ENCODE results near the gene CFAP73.
A peak's percentile ranks its signal among the peaks of the same experiment; 100 is the strongest.
"Not testable (repeated sequence)": the region's sequence is repeated elsewhere in the genome, so short reads cannot be mapped to it uniquely, and the experiment has no call there.

CFAP73 gene

DNA sequence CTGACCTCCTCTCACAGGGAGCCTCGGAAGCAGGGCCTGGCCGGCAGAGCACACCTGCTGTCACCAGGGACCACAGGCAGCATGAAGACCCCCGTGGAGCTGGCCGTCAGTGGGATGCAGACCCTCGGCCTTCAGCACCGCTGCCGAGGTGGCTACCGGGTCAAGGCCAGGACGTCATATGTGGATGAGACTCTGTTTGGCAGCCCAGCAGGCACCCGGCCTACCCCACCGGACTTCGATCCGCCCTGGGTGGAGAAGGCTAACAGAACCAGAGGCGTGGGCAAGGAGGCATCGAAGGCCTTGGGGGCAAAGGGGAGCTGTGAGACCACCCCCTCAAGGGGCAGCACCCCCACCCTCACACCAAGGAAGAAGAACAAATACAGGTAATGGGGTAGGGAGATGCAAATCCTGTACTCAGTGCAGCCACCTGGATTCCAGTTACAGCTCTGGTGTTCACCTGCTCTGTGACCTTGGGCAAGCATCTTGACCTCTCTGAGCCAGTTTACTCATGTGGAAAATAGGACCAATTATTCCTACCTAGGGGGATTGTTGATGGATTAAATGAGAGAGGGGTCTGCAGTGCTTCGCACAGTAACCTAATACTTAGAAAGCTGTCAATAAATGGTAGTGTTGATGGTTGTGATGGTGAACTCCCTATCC, 37.3 kb downstream of the CFAP73 start:
- no peak for DNase-seq (ENCODE audit: low read depth in 1 of 2, low spot score in 1 of 2)

DNA sequence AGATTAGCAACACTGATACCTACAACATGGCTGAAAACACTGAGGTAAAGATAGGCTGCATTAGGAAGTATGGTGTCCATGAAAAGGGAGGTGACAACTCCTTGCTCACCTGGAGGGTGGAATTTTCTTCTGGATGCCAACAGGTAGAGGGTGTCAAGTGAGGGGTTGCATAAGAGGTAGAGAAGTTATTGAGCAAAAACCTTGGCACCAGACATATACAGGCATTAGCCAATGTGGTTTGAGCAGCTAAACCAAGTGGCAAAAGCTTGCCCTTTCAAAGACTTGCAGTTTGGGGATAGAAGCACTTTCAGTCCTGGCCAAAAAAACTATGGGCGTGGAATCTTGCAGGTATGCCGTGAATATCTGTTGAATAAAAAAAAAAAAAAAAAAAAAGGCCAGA, 39.8 kb downstream of the CFAP73 start:
- DNase-seq (ENCODE audit: low read depth in 1 of 2, low spot score in 1 of 2): no peak

DNA sequence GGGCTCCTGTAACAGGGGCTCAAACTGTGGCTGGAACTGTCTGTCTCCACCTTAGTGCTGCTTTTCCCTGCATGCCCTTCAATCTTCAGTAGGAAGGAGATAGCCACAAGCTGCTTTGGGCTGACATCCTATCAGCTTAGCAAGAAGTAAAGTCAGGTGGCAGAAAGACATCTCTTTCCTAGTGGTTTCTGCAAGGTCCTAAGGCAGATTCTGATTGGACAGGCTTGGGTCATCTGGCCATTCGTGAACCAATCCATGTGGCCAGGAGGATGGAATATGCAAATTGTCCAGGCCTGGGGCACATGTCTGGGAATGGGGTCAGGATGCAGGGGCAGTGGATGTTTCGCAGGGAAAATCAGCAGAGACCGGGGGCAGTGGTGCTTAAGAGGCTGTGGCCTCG, 41.2 kb downstream of the CFAP73 start:
- no peak for DNase-seq (ENCODE audit: low read depth in 1 of 2, low spot score in 1 of 2)

DNA sequence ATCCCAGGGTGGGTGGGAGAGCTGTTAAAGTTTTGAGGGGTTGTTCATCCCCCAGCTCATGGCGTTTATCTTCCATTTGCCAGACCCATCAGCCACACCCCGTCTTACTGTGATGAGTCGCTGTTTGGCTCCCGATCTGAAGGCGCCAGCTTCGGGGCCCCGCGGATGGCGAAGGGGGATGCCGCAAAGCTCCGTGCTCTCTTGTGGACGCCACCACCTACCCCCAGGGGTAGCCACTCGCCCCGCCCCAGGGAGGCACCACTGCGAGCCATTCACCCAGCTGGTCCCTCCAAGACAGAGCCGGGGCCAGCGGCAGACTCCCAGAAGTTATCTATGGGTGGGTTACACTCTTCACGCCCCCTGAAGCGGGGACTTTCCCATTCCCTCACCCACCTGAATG, 41.7 kb downstream of the CFAP73 start:
- no peak for DNase-seq (ENCODE audit: low read depth in 1 of 2, low spot score in 1 of 2)

DNA sequence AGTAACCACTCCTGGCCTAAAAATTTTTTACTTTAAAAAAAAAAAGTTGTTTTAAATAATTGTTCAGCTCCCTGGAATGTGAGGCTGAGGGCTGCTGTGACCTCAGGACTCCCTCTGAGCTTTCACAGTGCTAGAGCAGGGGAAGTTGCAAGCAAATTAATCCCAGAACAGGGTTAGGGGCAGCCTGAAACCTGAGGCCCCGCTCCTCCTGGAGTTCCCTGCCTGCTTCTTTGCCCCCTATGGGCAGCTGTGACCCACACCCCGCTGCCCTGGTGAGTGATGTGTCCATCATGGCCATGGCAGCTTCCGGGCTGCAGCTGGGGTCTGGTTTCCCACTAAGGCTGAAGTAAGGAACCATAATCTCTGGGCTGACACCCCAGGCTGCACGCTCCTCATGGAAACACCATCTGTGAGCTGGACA, 45.5 kb downstream of the CFAP73 start:
- DNase-seq (ENCODE audit: low read depth in 1 of 2, low spot score in 1 of 2): no peak

DNA sequence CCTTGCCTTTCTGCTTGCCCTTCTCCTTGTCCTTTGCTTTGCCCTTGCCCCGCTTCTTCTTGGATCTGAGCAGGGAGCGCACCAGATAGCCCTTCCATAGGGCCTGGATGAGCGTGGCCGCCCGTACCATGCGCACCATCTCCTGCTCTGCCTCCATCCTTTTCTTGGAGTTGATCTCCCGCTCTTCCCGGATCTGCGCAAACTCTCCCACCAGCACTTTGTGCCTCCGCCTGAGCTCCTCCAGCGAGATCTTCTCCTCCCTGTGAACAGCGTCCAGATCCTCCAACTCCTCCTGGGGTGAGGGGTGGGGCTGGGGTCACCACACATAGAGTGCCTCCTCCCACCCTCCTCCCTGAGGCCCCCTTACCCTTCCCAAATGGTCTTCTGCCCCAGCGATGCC, 46.1 kb downstream of the CFAP73 start:
- DNase-seq (ENCODE audit: low read depth in 1 of 2, low spot score in 1 of 2): no peak

DNA sequence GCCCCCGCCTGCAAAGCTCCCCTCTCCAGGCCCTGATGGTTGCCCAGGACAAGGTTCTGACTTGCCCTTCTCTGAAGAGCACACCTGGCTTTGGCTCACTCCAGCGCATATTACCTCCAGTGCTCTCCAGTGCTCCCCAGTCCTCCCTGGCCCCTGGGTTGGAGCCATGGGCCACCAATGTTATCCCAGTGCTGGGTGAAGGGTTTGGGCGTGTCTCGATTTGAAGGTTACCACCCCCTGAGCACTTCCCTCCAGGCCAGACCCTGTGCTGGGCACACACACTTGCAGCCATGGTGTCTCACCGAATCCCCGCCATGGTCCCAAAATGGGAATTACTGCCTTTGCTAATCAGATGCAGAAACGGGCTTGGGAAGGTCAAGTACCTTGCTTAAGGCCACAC, 47.1 kb downstream of the CFAP73 start:
- DNase-seq (ENCODE audit: low read depth in 1 of 2, low spot score in 1 of 2): no peak

DNA sequence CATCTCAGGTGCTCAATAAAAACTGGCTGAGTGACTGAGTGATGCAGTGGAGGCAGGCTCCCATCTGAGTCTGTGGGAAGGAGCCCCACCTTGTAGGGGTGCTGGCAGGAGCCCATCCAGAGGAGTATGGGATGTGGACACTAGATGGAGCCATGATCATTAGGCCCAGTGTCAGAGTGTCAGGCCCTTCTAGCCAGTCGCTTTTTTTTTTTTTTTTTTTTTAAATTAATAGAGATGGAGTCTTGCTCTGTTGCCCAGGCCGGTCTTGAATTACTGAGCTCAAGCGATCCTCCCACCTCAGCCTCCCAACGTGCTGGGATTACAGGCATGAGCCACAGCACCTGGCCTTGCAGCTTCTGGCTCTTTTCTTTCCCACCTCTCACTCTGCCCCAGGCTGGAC, 47.5 kb downstream of the CFAP73 start:
- peak in 1 of 2 donors; percentile 48 for DNase-seq (ENCODE audit: low read depth in 1 of 2, low spot score in 1 of 2)

DNA sequence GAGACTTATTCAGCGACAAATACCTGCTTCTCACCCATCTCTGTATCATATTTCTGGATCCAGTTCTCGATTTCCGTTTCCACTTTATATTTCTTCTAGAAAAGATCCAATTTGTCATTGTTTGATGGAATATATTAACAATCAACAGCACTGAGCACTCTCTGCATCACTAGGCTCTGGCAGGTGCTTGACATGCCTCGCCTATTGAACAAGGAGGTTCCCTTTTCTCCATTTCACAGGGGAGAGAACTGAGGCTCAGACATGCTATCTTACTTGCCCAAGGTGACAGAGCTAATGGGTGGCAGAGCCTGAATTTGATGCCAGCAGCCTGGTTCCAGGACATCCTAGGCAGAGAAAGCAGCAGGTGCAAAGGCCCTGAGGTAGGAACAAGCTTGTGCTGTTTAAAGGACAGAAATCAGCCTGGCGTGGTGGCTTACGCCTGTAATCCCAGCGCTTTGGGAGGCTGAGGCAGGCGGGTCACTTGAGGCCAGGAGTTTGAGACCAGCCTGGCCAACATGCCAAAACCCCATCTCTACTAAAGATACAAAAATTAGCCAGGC, 48.1 kb downstream of the CFAP73 start:
- no peak for DNase-seq (ENCODE audit: low read depth in 1 of 2, low spot score in 1 of 2)

DNA sequence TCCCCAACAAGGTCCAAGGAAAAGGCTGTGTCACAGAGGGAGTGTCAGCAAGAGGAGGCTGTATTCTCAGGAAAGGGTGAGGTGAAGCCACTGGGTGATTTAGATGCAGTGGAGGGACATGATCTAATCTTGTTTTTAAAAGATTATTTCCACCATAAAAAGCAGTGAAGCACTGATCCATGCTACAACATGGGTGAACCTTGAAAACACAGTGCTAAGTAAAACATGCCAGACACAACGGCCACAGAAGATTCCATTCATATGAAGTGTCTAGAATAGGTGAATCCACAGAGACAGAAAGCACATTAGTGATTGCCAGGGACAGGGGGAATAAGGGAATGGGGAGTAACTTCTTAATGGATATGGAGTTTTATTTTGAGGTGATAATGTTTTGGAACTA, 48.8 kb downstream of the CFAP73 start:
- no peak for DNase-seq (ENCODE audit: low read depth in 1 of 2, low spot score in 1 of 2)

DNA sequence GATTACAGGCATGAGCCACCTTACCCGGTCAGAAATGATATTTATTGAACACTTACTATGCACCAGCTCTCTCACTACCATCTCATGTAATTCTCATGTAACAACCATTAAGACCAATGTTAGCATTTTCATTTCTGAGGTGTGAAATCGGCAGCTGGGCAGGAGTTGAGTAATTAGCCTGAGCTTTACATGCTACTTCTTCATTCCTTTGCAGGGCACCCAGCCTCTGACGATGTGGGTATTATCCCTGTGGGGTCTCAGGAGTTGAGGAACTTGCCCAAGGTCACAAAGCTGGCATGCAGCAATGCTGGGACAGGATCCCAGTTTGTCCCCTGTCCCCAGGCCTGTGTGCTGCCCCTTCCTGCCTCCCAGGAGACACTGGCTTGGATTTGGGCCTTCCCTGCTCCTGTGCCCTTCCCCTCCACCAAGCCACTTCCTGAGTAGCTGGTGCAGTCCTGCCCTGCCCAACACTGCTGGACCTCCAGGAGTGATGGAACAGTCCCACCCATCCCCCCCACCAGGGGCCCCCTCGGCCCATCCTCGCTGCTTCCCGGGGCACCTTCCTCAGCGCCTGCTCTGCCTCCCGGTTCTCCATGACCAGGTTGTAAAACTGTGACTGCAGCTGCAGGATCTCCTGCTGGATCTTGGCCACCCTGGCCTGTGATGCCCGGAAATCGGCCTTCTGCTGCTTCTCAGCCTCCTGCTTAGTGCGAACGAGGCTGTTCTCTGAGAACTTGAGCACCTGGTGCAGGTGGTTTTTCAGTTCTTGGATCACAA, 50.7 kb downstream of the CFAP73 start:
- no peak for DNase-seq (ENCODE audit: low read depth in 1 of 2, low spot score in 1 of 2)

DNA sequence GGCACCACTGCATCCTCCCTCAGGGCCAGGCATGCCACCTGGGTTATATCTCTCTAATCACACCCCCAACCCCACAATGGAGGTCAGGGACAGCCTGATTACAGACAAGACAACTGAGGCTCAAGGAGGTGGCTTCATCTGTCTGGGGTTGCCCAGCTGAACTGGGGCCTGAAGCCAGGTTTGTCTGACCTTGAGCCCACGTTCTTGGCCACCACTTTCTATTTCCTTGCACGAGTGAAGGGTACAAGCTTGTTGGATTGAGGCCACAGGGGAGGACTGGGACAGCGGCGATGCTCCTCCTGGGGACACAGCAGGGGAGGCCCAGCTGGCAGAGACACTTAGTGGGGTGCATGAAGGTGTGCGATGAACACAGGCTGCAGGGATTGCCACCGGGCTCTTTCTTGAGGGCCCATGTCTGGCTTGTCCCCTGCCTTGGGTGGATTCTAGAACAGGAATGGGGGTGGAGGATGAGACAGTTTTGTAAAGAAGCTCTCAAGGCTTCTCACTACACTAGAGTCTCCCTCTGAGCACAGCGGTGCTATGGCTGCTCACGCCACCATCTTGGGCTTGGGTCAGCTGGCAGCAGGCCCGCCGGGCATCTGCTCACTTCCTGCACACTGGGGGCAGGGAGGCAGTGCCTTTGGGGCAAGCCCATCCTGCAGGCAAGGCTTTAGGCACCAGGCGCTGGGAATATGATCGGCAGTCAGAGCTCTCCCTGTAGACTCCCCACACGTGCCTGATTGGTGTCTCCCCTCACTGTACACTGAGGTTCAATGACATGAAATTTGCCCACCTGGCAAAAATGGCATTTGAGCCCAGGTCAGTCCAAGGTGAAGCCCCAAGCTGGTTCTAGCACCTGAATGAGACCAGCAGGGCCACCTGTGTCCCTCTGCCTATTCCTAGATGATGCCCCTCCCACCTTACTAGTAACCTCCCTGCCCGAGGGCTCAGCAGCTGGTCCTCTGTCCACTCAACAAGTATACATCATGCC, 52.0 kb downstream of the CFAP73 start:
- no peak for DNase-seq (ENCODE audit: low read depth in 1 of 2, low spot score in 1 of 2)

DNA sequence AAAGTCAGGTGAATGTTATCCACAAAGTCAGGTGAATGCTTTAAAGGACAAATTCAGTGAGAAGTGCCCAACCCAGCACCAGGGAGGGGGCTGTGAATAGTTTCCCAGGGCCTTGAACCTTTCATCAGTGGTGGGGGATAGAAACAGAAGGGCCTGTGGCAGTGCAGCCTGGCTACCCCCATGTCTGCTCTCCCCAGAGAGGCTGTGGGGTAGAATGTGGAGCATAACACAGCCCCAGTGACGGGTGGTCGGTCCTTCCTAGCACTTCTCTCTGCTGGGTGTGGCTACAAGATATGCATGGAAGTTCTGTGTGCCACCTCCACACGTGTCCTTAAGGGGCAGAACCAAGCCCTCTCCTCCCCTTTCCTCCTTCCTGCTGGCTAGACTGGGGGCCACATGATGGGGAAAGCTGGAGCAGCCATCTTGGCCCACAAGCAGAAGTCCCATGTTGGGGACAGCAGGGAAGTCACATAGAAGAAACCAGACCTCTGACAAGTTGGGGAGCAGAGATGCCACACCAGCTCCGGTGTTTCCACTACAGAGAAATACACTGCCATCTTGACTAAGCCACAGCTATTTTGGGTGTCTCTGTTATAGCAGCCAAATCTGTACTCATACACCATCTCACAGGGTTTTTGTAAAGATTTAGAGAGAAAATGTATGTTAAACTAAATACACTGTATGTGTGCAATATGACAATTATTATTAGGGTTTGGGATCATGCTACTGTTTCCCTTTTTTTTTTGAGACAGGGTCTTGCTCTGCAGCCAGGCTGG, 53.0 kb downstream of the CFAP73 start:
- DNase-seq (ENCODE audit: low read depth in 1 of 2, low spot score in 1 of 2): no peak

DNA sequence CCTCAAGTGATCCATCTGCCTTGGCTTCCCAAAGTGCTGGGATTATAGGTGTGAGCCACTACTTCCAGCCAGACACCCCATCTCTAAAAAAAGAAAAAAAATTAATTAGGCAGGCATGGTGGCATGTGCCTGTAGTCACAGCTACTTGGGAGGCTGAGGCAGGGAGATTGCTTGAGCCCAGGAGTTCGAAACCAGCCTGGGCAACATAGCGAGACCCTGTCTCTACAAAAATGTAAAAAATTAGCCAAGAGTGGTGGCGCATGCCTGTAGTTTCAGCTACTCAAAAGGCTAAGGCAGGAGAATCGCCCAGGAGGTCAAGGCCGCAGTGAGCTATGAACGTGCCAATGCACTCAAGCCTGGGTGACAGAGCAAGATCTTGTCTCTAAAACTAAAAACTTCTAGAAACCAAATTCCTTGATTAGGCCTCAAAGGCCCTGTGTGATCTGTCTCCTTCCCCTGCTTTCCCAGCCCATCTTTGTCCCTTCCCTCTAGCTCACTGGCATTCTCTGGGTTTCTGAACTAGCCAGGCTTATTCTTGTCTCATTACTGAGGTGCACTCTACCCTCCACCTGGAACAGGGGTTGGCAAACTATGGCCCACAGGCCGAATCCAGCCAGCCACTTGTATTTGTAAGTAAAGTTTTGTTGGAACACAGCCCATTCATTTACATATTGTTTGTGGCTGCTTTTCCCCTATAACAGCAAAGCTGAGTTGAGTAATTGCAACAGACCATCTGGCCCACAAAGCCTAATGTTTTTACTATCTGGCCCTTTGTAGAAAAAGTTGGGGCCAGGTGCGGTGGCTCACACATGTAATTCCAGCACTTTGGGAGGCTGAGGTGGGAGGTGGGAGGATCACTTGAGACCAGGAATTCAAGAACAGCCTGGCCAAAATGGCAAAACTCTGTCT, 54.6 kb downstream of the CFAP73 start:
- DNase-seq (ENCODE audit: low read depth in 1 of 2, low spot score in 1 of 2): no peak

DNA sequence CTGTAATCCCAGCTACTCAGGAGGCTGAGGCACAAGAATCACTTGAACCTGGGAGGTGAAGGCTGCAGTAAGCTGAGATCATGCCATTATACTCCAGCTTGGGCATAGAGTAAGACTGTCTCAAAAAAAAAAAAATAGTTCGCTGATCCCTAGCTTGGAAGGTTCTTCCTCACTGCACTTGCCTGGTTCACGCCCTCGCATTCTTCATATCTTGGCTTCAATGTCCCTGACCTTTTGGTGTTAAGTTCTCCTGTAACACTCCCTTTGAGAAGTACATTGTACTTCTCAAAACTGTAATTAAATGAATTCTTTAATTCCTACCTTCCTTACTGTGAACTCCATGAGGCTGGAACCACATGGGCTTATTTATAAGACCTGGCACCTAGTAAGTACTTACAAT, 55.3 kb downstream of the CFAP73 start:
- DNase-seq (ENCODE audit: low read depth in 1 of 2, low spot score in 1 of 2): no peak

DNA sequence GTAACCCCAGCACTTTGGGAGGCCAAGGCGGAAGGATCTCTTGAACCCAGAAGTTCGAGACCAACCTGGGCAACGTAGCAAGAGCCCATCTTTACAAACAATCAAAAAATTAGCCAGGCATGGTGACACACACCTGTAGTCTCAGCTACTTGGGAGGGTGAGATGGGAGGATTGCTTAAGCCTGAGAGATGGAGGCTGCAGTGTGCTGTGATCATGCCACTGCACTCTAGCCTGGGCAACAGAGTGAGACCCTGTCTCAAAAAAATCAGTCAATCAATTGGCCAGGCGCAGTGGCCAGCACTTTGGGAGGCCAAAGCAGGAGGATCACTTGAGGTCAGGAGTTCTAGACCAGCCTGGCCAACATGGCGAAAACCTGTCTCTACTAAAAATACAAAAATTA, 57.3 kb downstream of the CFAP73 start:
- DNase-seq (ENCODE audit: low read depth in 1 of 2, low spot score in 1 of 2): not testable (repeated sequence)

DNA sequence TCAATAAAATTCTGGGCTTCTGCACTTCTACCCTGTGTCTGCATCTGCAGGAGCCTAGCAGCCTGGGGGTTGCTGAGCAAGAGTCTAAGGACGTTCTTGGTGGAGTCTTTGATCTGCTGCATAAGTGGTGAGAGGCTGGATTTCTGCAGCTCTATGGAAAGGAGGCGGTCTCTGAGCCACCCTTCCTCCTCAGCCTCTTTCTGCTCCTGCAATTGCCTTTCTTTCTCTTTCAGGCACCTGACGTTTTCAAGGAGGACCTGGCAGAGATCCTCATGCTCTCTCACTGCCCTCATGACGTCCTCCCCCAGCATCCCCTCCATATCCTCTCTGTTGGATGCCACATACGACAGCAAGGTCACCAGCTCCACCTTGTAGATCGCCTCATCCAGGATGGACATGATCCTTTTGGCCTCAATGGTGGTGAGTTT, 58.1 kb downstream of the CFAP73 start:
- no peak for DNase-seq (ENCODE audit: low read depth in 1 of 2, low spot score in 1 of 2)

DNA sequence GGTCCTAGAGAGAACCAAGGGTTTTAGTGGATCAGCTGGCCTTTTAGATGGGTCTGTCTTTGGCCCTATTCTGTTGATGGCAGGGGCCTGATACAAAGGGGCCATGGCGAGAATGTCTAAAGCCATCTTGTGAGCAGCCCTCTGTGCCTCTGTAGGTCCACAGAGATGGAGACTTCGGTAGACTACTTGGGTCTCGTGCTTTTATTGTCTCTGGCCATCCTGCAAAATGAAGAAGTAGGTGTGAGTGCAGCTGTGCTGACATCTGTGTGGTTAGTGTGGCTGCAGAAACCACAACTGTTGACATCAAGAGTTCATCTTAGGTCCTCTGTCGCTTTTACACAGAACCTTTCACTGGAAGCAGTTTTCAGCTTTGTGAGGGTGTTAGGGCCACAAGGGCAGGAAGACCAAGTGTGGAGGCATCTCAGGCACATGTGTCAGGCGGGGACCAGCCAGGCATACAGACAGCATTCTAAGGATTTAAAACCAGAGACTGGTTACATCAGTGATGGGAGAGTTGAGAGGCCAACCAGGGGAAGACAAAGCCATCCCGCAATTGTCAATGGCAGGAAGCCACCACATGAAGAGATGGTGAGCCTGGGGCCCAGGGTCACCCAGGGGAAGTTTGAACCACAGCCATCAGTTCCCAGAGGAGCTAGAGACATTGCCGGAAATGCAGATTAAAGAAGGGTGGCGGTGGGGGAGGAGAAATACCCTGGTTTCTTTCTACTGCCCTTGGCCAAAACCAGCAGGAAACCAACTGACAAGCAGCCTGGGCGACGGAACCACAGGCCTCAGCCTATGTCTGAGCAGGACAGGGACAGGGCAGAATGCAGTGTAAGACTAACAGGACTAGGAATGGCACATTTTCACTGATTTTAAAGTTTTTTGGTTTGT, 58.8 kb downstream of the CFAP73 start:
- peak in 1 of 2 donors; percentile 26 for DNase-seq (ENCODE audit: low read depth in 1 of 2, low spot score in 1 of 2)
